Stimulated activated CD8-positive, alpha-beta memory T cell treated with anti-CD3 and anti-CD28 coated beads, Interleukin-2, amount 100 ng/mL, for 1 hour (primary cell): Measurements from ENCODE around the gene CDKL4.
"Not testable (repeated sequence)": the region's sequence is repeated elsewhere in the genome, so short reads cannot be mapped to it uniquely, and the experiment has no call there.

Experiments used
- DNase-seq, 2 donors: peaks; one replicate each; pipeline ENCODE4 v3.0.0-alpha.2; 2020; ENCODE audit warnings: low read depth in 2 of 2

The CDKL4 gene

DNA sequence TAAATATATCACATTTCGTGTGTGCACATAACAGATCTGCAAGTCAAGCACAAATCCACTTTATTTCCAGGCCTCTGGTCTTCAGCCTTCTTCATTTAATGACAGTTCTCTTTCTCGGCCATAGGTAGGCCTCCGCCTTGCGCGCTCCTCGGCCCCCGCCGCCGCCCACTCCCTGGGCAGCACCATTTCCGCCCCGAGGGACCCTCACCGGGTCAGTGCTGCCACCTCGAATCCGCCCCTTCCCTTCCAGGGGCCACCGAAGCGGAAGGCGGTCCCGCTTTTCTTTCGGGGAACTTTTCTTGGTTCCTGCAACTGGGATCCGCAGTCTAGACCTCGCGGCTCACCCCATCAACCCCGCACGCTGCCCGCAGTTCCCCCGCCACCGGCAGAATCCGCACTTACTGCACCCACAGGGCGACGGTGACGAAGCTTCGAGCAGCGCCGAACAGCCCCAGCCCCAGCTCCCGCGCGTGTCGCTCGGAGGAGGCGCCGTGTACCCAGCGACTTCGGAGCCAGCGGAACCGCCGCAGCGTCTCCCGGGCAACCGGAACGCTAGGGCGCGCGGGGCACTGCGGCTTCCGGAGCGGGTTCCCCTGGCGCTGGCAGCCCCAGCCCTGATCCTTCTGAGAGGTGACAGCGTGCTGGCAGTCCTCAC is at the start of gene CDKL4:
CDKL4 (minus strand) TSS at position 502 of the 655 bp plus-strand sequence.
- DNase-seq, result no peak

DNA sequence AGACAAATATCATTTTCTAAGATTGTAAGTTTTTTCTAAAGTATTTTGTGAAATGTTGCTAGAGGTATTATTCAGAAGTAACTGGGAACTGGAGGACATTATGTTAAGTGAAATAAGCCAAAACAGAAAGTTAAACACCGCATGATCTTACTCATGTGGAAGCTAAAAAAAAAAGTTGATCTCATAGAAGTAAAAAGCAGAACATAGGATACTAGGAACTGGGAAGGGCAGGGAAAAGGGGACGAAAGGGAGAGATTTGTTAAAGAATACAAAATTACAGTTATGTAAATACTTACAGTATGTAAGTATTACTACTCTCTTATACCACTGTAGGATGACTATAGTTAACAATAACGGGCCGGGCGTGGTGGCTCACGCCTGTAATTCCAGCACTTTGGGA is 46.7 kb upstream of the CDKL4 start:
- DNase-seq, result no peak

DNA sequence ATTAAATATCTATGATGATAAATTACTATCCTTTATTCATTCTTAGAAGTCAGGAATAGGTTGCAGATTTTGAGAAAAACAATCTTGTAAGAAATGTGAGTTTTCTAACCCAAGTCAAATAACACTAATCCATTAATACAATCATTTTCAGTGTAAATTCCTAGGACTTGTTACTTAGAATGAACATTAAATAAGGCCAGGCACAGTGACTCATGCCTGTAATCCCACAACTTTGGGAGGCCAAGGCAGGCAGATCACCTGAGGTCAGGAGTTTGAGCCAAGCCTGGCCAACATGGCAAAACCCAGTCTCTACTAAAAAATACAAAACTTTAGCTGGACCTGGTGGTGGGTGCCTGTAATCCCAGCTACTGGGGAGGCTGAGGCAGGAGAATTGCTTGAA is 45.8 kb upstream of the CDKL4 start:
- no peak for DNase-seq

DNA sequence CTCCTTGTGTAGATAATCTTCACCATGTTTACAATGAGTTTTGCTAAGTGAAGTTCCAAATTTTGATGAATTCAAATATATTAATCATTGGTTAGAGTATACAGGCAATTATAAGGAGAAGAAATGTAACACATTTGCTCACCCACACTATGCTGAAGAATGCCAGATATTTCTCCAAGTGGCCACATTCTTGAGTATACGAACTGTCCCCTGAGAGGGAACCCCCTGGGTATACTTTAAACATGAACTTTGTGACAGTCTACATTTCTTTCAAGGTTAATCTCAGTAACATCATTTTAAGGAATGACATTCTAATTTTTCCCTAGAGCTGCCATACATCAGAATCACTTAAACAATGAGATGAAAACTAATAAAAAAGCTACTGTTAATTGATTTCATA is 39.8 kb upstream of the CDKL4 start:
- DNase-seq, result no peak

DNA sequence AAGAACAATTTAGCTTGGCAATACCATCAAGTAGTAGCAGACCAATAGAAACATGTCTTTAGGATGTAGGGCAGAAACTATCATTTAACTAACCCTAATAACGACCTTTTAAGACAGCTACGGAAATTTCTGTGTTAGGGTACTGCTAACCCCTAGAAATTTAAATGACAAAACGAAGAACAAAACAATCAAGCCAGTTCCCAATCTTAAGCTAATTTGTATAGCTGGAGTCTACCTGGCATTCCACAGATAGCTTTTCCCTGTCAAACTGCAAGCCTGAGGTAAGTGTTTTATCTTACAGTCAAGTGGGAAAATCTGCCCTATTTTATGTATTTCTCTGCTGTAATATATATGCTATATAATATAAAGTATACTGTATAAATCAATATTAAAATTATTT is 37.6 kb upstream of the CDKL4 start:
- DNase-seq, result no peak

DNA sequence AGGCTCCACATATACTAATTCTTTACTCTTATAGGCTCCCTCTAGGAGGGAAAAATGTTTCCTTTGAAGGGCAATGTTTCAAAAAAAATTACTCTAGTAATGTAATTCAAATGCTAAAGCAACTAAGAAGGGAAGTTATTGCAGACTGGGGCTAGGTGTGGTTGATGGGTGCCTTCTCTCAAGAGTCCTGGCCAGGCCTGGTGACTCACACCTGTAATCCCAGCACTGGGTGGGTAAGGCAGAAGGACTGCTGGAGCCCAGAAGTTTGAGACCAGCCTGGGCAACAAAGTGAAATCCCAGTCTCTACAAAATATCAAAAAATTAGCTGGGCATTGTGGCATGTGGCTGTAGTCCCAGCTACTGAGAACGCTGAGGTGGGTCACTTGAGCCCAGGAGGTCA is 31.2 kb upstream of the CDKL4 start:
- no peak for DNase-seq

DNA sequence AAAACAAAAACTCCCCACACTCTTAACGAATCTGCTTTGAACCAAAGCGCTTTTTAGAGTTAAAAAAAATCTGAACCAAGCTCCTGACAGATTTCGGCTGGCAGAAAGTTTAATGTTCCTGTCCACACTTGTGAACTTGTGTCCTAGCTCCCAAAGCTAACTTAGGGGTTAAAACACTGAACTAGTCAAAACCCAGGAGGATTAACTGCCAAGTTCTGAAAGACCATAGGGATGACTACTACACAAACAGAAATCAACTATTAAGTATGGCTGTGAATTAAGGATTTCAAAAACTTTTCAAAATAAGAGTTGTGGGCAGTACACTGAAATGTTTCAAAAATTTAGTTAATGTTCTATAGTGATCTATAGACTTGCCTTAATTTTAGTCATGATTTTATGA is 26.2 kb upstream of the CDKL4 start:
- DNase-seq, result no peak

DNA sequence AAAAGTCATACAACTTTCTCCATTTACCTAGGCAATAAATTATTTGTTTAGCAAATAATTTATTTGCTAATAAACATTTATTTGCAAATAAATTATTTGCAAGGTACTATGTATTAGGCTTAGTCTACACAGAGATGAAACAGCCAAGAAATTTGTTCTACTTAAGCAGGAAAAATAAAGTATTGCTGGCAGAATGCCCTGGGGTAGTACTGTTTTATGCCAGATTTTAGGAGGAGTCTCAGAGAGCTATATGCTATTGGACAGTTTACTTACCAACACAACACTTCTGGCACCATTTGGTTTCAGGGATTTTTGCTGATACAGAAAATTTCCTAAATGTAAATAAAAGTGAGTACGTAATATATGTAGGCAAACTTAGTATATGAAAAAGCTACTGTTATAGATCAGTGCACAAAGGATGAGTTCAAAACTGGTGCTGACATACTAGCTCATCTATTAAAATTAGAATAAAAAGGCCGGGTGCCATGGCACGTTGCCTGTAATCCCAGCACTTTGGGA is 23.2 kb upstream of the CDKL4 start:
- no peak for DNase-seq

DNA sequence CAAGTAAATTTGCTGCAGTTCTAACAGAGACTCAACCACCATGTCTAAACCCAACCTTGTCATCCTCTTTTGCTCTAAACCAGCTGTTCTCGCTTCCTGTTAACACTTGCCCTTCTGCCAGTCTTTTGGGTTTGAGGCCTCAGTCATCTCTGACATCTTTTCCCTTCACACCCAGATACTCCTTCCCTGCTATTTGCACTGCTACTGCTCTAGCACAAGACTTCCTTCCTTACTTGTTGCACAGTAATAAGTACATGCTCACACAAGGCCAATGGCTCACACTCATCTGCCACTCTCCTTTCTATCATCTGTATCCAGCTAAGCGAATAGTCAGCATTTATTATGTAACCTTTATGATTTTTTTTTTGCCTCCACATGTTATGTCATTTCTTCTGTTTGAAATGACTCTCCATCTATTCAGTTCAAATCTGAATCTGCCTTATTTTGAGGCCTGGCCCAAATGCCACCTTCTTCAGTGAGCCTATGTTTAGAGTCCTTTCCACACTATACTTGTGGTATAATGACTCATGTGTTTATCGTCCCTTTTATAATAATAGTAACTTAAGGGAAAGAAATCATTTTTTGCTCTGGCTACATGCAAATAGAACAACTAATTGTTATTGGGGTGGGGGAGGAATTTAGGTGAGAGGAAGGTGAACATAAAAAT is 22.5 kb upstream of the CDKL4 start:
- DNase-seq, result no peak

DNA sequence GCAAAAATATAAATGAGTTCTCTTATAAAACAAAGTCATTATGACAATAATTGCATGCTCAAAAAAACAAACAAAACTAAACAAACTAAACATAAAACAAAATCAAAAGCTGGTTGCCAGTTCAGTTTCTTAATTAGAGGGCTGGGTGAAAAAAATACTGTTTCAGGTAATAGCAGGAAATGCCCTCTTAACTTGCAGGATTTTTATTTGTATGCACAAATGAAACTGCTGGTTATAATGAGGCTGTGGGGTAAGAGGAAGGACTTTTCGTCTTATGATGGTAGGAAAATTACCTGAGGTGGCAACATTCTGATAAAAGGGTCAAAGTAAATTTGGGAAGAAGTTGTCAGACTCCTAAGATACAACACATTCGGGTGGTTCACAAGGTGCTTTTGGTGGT is 21.5 kb upstream of the CDKL4 start:
- no peak for DNase-seq

DNA sequence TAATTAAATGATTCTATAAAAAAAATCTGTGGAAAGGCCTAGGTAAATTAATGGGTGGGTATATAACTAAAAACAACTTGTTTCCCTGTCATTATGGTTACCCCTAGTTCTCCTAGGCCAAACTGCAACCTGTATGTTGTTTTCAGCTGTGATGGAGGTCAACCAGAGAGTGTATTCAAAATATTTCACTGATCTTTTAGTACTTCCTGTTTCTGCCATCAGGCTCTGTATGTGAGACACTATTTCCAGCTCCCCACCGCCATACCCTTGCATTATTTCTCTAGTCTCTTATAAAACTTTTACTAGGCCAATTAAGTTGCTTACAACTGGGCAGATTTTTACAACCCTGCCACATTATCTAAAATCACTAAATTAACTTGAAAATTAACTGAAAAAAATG is 21.0 kb upstream of the CDKL4 start:
- no peak for DNase-seq

DNA sequence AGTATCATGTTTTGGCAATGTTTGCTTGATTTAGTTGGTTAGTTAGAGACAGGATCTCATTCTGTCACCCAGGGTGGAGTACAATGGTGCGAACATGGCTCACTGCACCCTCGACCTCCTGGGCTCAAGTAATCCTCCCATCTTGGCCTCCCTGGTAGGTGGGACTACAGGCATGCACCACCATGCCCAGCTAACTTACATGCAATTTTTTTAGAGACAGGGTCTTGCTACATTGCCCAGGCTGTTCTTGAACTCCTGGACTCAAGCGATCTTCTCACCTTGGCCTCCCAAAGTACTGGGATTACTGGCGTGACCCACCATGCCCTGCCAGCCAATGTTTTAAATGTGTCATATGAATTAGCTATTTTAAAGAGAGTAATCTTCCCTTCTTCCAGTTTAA is 16.3 kb upstream of the CDKL4 start:
- DNase-seq, result no peak

DNA sequence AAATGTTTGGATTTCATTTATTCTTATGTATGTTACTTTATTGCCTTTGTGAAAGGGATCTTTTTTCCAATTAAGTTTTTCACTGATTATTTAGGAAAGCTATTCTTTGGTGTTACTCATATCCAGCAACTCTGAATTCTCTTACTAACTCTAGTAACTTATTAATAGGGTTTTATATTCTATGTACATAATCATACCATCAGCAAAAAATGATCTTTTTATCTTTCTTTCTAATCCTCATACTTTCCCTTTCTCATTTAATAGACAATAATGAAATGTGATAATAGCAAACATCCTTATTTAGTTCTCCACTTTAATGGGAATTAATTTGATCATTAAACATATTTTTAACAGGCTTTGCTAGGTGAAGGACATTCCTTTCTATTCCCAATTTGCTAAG is 12.3 kb upstream of the CDKL4 start:
- DNase-seq, result no peak

DNA sequence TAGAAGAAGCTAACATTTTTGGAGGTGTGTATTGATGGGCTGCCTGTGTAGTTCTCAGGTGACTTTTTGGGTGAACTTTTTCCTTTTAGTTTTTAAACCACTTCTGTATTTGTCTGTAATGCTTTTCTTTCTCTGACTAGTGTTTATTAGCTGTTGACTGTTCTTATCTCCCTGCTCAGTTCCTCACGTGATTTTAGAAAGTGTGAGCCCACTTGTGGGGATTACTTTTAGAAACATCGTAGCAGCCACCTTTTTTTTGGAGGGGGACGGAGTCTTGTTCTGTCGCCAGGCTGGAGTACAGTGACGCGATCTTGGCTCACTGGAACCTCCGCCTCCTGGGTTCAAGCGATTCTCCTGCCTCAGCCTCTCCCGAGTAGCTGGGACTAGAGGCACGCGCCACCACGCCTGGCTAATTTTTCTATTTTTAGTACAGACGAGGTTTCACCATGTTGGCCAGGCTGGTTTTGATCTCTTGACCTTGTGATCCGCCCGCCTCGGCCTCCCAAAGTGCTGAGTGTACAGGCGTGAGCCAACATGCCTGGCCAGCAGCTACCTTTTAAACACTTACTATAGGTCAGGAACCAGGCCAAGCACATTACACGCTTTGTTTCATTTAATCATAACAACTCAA is 9.2 kb upstream of the CDKL4 start:
- DNase-seq, result no peak

DNA sequence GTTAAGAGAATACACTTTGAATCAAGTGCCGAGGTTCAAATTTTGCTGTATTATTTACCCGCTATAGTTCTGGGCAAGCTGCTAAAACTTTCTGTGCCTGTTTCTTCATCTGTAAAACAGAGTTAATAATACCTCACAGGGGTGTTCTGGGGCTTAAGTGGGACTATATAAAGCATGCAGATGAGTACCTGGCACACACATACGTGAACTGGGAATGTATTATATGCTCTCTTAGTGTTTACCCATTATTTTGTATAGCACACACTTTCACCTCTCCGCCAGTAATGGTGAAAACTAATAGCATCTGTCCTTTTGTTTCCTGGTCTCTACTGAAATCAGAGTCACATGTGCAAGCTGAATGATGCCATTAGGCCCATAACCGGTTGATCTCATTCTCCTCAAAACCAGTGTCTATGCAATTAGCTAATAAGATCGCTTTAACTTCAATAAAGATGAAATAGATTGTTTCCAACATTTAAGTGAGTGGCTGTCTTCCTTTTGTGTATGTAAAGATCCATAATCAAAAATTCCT is 3.8 kb upstream of the CDKL4 start:
- no peak for DNase-seq

DNA sequence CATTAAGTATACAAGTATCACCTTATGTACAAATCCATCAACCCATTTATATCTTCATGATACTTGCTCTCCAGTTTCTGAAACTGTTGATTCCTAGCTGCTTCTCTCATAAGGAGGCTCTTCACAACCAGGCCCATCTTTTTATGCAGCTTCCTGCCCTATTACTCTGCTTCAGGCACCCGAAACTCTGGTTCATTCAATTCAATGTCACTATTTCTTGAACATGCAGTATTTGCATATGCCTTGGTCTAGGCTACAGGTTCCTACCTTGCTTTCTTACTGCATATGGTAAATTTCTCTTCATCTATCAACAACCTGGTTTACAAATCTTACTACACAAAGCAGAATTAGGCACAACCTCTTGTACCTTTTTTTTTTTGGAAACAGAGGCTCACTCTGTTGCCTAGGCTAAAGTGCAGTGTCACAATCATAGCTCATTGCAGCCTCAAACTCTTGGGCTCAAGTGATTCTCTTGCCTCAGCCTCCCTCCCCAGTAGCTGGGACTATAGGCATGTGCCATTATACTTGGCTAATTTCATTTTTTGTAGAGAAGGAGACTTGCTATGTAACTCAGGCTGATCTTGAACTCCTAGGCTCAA is 2.7 kb upstream of the CDKL4 start:
- DNase-seq, result no peak

DNA sequence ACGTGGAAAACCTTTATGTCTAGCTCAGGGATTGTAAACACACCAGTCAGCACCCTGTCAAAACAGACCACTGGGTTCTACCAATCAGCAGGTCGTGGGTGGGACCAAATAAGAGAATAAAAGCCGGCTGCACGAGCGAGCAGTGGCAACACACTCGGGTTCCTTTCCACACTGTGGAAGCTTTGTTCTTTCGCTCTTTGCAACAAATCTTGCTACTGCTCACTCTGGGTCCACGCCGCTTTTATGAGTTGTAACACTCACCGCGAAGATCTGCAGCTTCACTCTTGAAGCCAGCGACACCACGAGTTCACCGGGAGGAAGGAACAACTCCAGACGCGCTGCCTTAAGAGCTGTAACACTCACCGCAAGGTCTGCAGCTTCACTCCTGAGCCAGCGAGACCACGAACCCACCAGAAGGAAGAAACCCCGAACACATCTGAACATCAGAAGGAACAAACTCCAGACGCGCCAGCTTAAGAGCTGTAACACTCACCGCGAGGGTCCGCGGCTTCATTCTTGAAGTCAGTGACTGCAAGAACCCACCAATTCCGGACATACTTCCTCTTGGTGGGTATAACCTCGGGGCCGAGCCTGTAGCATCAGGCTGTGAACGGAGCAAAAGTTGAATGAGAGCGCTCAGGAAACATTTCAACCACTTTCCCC is 1.3 kb upstream of the CDKL4 start:
- not testable (repeated sequence) for DNase-seq

DNA sequence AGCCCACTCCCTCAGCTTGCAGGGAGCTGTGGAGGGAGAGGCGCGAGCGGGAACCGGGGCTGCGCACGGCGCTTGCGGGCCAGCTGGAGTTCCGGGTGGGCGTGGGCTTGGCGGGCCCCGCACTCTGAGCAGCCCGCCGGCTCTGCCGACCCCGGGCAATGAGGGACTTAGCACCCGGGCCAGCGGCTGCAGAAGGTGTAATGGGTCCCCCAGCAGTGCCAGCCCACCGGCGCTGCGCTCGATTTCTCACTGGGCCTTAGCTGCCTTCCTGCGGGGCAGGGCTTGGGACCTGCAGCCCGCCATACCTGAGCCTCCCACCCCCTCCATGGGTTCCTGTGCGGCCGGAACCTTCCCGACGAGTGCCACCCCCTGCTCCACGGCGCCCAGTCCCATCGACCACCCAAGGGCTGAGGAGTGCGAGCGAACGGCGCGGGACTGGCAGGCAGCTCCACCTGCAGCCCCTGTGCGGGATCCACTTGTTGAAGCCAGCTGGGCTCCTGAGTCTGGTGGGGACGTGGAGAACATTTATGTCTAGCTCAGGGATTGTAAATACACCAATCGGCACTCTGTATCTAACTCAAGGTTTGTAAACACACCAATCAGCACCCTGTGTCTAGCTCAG is 582 bp upstream of the CDKL4 start:
- DNase-seq, result not testable (repeated sequence)

DNA sequence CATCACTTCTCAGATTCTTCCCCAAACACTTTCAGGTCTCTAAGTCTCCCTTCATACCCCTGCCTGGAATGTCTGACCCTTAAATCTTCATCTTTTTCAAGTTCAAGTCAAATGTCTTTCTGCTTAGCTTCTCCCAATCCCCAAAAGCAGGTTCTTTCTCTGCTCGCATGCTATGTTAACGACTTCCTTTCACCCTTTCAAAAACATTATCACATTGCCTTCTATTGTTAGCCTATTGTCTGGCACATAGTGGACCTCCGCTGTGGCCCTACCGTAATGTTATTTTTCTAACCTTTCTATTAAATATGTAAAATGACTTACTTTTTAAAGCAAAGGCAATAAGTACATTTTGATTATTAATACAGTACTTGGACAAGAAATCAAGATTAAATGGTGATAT is 2.2 kb downstream of the CDKL4 start:
- DNase-seq, result no peak

DNA sequence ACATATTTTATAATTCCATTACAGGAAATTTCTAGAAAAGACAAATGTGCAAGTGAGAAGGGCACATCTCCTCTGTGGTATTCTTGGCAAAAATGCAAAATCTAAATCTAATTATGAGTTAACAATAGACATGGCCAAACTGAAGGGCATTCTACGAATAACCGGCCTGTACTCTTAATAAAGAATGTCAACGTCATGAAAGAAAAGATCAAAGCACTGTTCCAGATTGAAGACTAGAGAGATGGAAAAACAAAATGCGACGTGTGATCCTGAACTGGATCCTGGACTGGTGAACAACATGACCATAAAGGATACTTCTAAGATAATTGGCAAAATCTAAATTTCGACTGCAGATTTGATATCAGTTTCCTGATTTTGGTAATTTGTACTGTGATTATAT is 3.0 kb downstream of the CDKL4 start:
- no peak for DNase-seq

DNA sequence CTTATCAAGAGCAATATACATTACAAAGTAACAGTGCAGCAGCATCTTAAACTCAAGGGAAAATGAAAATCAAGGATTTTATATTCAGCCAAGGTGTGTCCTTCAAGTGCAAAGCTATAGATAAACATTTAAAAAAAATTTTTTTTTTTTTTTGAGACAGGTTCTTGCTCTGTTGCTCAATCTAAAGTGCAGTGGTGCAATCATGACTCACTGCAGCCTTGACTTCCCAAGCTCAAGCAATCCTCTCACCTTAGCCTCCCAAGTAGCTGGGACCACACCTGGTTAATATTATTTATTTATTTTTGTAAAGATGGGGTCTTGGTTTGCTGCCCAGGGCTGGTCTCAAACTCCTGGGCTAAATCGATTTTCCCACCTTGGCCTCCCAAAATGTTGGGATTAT is 9.0 kb downstream of the CDKL4 start:
- DNase-seq, result no peak

DNA sequence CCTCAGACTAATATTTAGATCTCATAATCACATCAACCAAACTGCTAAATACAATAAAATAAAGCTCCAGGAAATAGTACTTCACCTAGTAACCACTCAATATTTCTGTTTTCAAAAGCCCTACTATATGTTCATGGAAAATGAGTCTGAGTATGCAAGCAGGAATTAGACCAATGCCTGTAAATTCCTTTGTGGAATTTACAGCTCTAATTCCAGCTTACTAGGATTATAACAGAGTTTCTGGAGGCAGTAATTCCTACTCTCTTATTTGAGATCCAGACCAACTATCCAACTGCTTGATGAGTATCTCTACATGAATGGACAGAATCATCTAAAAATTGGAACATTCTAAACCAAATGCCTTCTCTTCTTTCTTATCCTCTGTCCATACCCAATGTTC is 11.6 kb downstream of the CDKL4 start:
- no peak for DNase-seq
